Measurements from ENCODE around the gene PXK. TPM values are rescaled to one million over a fixed set of nuclear protein-coding genes. Genes with fewer than 3 reads are reported as not detected.

The PXK gene
- total RNA-seq, 2 donors from 2014 or later, result 8.2 to 12.7 TPM

DNA sequence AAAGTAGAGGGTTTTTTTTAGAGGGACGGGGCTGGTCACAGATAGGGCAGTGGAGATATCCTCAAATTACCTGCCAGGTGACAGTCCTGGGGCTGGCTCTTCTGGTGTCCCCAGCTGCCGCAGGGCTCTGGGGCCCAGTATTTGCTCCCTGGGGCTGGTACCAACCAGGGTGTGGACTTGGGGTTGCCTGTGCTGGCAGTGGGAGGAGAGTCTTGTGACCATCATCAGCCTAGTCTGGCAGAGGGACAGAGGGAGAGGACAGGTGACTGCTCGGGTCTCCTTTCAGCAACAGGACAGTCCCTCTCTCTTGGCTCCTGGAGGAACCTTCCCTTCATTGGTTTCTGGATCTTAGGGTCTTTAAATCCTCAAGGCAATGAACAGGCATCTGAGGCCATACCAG is 34.5 kb upstream of the PXK start:
- DNase-seq (no peak), ATAC-seq (no peak)
- intact Hi-C loops (cut with DNase I), result loop anchor here (5.0 kb wide), 2 partner anchors 106 to 291 kb away; partner anchors contain the start of gene FLNB
- H3K36me3 ChIP-seq (replicated peaks in 1 of 2; ENCODE audit: insufficient read depth in 1 of 2, low read depth in 2 of 2), result no peaks in the 10 kb centered on the region
- H3K4me3 ChIP-seq, result no peak overlapping the region
- H3K27ac ChIP-seq, result no peak overlapping the region
- TF ChIP-seq POLR2A (IDR thresholded peaks at IDR 0.05), result no peak
- TF ChIP-seq, protein P1, sequence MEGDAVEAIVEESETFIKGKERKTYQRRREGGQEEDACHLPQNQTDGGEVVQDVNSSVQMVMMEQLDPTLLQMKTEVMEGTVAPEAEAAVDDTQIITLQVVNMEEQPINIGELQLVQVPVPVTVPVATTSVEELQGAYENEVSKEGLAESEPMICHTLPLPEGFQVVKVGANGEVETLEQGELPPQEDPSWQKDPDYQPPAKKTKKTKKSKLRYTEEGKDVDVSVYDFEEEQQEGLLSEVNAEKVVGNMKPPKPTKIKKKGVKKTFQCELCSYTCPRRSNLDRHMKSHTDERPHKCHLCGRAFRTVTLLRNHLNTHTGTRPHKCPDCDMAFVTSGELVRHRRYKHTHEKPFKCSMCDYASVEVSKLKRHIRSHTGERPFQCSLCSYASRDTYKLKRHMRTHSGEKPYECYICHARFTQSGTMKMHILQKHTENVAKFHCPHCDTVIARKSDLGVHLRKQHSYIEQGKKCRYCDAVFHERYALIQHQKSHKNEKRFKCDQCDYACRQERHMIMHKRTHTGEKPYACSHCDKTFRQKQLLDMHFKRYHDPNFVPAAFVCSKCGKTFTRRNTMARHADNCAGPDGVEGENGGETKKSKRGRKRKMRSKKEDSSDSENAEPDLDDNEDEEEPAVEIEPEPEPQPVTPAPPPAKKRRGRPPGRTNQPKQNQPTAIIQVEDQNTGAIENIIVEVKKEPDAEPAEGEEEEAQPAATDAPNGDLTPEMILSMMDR (IDR thresholded peaks at IDR 0.05), result no peak
- no peaks in the 10 kb centered on the region for H3K27me3 ChIP-seq
- 37 to 50% methylated on average over 3 of the region's 3 CpGs for WGBS, 2 donors
- no peaks in the 10 kb centered on the region for H3K9me3 ChIP-seq
- H3K4me1 ChIP-seq, result no peaks in the 10 kb centered on the region

DNA sequence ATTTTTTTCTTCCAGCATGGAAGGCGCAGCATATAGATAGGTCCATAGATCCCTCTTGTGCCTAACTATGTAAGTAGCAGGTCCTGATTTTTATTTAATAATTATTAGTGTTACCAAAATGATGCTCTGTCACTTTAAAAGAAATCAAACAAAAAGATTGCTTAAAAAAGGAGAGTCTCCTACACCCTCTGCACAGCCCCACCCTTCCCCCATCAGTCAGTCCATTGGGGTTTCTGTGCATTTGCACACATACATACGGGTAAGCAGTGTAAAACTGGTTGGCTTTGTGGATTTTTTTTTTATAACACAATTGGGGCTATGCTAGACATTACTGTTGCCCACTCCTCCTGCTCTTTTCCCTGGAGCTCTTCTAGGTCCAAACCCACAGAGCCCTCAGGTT is 33.6 kb upstream of the PXK start:
- H3K36me3 ChIP-seq (replicated peaks in 1 of 2; ENCODE audit: insufficient read depth in 1 of 2, low read depth in 2 of 2), result no peaks in the 10 kb centered on the region
- no peak overlapping the region for H3K27ac ChIP-seq
- no peaks in the 10 kb centered on the region for H3K9me3 ChIP-seq
- no peak for ATAC-seq
- no peak for DNase-seq
- intact Hi-C loops (cut with DNase I), result loop anchor here (5.0 kb wide), 2 partner anchors 107 to 292 kb away; partner anchors contain the start of gene FLNB
- no peak overlapping the region for H3K4me3 ChIP-seq
- no peak for TF ChIP-seq POLR2A (IDR thresholded peaks at IDR 0.05)
- TF ChIP-seq, protein P1 (IDR thresholded peaks at IDR 0.05), result no peak
- no peaks in the 10 kb centered on the region for H3K27me3 ChIP-seq
- WGBS, 2 donors, result 52 to 56% methylated on average over 2 of the region's 2 CpGs
- H3K4me1 ChIP-seq, result no peaks in the 10 kb centered on the region

DNA sequence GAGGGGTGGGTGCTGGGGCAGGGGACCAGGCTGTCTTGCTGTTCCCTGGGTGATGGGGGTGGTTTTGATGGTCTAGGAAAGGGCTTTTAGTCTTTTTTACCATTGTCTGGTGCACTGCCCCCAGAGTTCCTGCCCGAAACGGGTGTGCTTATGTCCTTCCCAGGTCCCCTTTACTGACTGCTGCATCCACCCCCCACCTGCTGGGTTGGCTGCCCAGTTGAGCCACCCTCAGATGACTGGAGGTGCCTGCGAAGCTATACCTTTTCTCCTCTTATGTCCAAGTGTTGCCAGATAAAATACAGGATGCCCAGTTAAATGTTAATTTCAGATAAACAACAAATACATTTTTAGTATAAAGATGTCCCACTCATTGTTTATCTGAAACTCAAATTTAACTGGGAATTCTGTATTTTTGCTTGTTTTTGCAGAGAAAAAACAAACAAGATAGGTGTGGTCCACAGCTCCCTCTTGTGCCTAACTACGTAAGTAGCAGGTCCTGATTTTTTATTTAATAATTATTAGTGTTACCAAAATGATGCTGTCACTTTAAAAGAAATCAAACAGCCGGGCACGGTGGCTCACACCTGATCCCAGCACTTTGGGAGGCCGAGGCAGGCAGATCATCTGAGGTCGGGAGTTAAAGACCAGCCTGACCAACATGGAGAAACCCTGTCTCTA is 32.7 kb upstream of the PXK start:
- ATAC-seq (peak; percentile 47), DNase-seq (peak in 2 of 4 donors; percentile 14 to 20)
- no peaks in the 10 kb centered on the region for H3K36me3 ChIP-seq (replicated peaks in 1 of 2; ENCODE audit: insufficient read depth in 1 of 2, low read depth in 2 of 2)
- no peak overlapping the region for H3K27ac ChIP-seq
- TF ChIP-seq, protein P1 (IDR thresholded peaks at IDR 0.05), result peak; percentile 23 to 71 (median 60)
- no peak for TF ChIP-seq POLR2A (IDR thresholded peaks at IDR 0.05)
- H3K9me3 ChIP-seq, result no peaks in the 10 kb centered on the region
- 10 to 14% methylated on average over 8 of the region's 8 CpGs for WGBS, 2 donors
- intact Hi-C loops (cut with DNase I), result loop anchor here (5.0 kb wide), 2 partner anchors 108 to 293 kb away; partner anchors contain the start of gene FLNB
- H3K27me3 ChIP-seq, result no peaks in the 10 kb centered on the region
- no peak overlapping the region for H3K4me3 ChIP-seq
- H3K4me1 ChIP-seq, result no peaks in the 10 kb centered on the region

DNA sequence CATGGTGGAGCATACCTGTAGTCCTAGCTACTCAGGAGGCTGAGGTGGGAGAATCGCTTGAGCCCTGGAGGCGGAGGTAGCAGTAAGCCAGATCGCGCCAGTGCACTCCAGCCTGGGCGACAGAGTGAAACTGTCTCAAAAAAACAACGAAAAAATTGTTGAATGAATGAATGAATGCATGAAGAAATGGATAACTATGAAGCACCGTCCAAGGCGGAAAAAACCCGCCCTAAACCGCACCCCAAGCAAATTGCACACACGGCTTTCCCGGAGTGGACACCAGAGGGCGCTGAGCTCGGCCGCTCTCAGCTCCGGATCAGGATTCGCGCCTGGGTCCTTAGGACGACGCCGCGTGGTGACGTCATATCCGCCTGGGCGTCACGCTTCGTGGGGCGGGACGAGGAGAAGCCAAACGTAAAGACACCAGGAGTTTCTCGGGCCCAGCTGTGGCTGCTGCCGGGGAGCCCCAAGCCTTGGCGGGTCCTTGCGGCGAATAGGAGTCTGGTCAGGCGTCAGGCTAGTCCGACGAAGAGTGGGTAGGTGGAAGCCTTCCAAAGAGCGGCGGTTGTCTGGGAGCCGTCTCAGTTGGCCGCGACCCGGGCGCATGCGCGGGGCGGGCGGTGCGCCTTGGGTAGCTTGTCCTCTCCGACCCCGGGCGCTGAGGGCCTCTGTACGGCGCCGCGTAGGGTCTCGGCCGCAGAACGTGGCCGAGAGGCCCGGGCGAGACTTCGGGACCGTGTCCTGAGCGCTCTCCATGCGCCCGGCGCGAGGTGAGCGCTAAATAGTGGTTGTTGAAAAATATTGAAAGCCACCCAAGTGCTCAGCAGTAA is 26.6 kb upstream of the PXK start, which contains the start of the genes HTD2 and RPP14:
TSS of gene HTD2 (plus strand) at position 639 of the 830 bp plus-strand sequence. CDS start 11,094 bp downstream, outside the sequence.
TSS of gene RPP14 (plus strand) at position 364 of the 830 bp plus-strand sequence. CDS start 4,085 bp downstream, outside the sequence.
- ATAC-seq (peak; percentile 97), DNase-seq (peak; percentile 98 to 99 (median 98))
- intact Hi-C loops (cut with DNase I), result no loop called here
- Histone ChIP-seq H3K4me1 (peaks cover 23% of the 10 kb centered on the region), H3K27me3 (no peaks in the 10 kb centered on the region), H3K9me3 (no peaks in the 10 kb centered on the region), H3K36me3 (replicated peaks in 1 of 2; ENCODE audit: insufficient read depth in 1 of 2, low read depth in 2 of 2) (peaks cover 0 to 3% of the 10 kb centered on the region in 2 donors), H3K4me3 (peak within 1 kb of the TSS; percentile 57 to 63), H3K27ac (peak within 1 kb of the TSS; percentile 91 to 99 (median 96))
- TF ChIP-seq, protein P1 (IDR thresholded peaks at IDR 0.05), result peak; percentile 93 to 99 (median 99)
- TF ChIP-seq POLR2A (IDR thresholded peaks at IDR 0.05), result peak; percentile 47 to 85 (median 81)
- 3 to 13% methylated on average over 22 to 71 of the region's 71 CpGs for WGBS, 2 donors
